Retinal pigment epithelial cell (primary cell): Measurements from ENCODE around the gene GOLGA7B.
A peak's percentile ranks its signal among the peaks of the same experiment; 100 is the strongest.

Experiments
- DNase-seq: peaks from one replicate; pipeline ENCODE4 v3.0.0-alpha.2; 2010; ENCODE audit warnings: low read depth
- H3K4me3 ChIP-seq: 2 replicates; pipeline ENCODE4 v1.5.1; 2011; ENCODE audit warnings: mild to moderate bottlenecking, low read length, control low read depth, moderate library complexity
- TF ChIP-seq, protein P1 (sequence below): conservative IDR thresholded peaks from 2 replicates; pipeline ENCODE4 v1.5.1; 2011; ENCODE audit warnings: low read depth, low read length, control low read depth, inconsistent platforms

Gene GOLGA7B

DNA sequence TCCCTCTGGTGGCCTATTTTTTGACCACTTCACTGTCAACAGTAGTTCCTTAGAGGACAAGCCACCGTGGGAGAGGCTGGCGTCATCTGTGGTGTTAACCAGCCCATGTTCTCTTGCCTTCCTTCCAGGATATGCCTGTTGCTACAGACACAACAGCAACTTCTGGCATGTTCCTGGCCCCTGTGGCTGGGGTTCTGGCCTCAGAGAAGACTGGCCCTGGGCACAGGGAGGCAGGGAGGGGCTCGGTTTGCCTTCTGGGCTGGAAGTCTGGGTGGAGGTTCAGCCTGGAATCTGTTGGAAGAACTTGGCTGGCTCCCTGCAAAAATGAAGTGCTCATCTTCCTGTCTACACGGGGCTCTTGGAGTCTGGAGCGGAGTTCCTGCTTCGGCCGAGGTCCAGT, 25.7 kb downstream of the GOLGA7B start:
- no peak overlapping the region for H3K4me3 ChIP-seq
- TF ChIP-seq, protein P1, sequence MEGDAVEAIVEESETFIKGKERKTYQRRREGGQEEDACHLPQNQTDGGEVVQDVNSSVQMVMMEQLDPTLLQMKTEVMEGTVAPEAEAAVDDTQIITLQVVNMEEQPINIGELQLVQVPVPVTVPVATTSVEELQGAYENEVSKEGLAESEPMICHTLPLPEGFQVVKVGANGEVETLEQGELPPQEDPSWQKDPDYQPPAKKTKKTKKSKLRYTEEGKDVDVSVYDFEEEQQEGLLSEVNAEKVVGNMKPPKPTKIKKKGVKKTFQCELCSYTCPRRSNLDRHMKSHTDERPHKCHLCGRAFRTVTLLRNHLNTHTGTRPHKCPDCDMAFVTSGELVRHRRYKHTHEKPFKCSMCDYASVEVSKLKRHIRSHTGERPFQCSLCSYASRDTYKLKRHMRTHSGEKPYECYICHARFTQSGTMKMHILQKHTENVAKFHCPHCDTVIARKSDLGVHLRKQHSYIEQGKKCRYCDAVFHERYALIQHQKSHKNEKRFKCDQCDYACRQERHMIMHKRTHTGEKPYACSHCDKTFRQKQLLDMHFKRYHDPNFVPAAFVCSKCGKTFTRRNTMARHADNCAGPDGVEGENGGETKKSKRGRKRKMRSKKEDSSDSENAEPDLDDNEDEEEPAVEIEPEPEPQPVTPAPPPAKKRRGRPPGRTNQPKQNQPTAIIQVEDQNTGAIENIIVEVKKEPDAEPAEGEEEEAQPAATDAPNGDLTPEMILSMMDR = no peak
- DNase-seq = no peak

DNA sequence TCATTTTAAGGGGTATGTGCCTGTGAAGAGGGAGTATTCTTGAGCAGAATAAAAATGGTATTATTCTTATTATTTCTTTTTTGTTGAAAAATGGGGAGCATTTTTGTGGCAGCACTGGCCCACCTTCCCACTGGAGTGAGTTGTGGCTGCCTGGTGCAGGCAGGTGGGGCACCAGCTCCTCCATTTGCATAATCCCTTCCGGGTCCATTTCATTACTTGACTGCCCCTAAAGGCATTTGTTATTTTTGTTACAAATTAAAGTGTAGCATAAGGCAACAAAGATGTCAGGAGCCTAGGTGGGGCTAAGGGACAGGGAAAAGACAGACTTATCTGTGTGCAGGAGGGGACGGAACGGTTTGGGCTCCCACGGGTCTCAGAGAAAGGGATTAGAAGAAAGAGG, 26.8 kb downstream of the GOLGA7B start:
- no peak overlapping the region for H3K4me3 ChIP-seq
- DNase-seq = no peak
- TF ChIP-seq, protein P1 = no peak

DNA sequence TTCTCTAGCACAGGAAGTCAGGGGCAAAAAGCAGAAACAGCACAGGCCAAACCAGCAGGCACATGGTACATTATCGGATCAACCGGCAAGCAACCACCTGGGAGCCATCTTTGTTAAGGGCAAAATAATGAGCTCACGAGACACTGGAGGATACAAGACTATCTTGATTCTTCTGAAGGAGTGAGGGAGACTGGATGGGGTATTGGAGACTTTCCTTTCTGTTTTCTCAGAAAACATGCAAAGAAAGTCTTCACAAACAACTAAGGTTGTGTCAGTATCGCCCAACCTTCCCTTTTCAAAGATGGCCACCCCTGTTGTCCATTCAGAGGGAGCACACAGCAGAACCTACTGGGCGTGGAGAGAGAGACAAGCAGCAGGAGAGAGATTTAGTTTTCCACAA, 29.6 kb downstream of the GOLGA7B start:
- TF ChIP-seq, protein P1 = no peak
- DNase-seq = no peak
- no peak overlapping the region for H3K4me3 ChIP-seq

DNA sequence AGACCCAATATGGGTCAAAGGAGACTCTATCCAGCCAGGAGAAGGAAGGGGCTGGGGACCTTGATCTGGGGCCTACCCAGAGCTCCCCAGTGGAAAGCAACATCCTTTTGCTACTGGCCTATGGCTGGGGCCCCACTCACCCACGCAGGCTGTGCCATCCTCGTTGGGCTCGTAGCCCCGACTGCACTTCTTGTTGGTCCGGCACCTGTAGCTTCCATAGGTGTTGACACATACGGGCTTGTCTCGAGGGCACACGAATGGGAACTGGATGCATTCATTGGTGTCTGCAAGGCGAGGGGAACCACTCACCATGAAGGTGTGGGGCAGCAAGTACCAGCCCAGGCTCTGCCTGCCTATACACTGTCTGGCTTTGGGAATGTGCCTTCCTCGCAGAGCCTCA, 30.5 kb downstream of the GOLGA7B start:
- no peak for DNase-seq
- H3K4me3 ChIP-seq = no peak overlapping the region
- TF ChIP-seq, protein P1 = no peak

DNA sequence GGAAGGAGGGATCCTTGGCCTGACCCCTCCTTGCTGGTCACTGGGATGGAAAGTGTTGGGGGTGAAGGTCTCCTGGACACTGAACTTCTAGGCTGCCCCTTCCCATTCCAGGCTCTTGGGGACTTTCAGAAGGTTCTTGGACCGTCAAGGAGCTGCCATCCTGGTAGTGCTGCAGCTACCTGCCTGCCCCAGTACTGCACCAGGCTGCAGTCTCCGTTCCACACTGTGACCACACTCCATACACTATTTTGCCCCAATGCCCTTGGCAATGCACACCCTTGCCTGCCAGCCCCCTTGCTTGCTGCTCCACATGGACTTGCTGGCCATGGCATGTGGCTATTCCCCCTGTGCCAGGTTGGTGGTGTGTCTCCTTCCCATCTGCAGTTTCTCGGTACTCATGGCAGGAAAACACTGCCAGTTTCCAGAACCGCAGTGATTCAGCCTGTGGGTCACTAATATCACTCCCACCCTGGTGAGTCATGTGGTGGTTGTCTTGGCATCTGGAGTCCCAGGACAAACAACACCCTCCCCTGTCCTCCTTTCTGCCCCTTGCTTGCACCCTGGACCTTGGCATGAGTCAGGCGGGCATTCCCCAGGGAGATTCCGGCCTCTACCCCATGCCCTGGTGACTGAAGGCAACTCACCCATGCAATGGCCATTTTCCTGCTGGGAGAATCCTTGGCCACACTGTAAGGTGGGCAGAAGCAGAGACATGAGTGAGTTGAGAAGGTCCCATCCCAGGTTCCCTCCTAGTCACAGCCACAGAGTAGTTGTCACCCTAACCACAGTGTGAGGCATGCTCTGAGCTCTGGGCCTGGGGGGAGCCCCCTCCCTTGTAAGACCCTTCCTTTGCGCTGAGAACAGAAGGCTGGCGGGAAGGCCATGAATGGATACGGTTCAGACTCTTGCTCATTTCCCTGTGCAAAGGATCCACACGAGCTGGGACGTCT, 32.8 kb downstream of the GOLGA7B start:
- H3K4me3 ChIP-seq = no peak overlapping the region
- peak; percentile 87 for DNase-seq
- TF ChIP-seq, protein P1 = no peak

DNA sequence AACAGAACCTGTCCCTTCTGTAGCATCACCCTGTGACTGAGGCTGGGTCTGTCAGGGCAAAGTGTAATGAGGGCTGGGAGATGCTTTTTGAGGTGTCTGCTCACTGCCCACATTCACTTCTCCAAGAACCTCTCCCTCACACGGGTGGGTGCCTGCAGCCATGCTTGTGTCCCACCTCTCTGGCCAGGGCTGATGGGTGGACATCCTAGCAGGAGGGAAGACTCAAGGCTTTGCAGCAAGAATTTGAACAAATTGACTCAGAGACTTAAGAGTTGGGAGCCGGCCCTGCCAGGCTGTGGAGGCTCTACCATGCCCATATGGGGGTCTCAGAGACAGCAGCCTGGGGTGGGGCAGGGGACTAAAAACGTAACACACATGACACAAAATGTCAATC, 33.4 kb downstream of the GOLGA7B start:
- TF ChIP-seq, protein P1 = no peak
- no peak for DNase-seq
- H3K4me3 ChIP-seq = no peak overlapping the region

DNA sequence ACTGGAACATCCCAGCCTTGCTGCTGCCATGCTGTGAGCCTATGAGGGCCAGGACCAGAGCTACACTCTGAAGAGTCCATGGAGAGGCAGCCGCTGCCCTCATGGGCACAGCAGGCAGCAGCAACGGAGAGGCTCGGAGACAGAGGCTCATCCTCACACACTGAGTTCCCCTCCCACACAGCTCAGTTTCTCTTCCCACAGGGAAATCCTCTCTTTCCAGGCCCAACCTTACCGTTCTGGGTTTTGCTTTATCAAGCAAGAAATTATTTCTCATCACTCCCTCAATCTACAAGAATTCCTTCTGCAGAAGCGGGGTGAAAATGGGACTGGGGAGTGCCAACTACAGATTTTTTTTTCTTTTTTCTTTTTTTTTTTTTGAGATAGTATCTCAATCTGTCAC, 36.6 kb downstream of the GOLGA7B start:
- H3K4me3 ChIP-seq = no peak overlapping the region
- DNase-seq = no peak
- TF ChIP-seq, protein P1 = no peak
